GM23248 (cell line): ENCODE measurements around the gene CHM. TPM values are rescaled to one million over a fixed set of nuclear protein-coding genes. Genes with fewer than 3 reads are reported as not detected.

Experiments used
- DNase-seq: peaks from one replicate; pipeline ENCODE4 v3.0.0-alpha.2; 2015
- H2AFZ ChIP-seq: fragments of 200-600 bp; sonication (generic); 2 replicates; pipeline ENCODE4 v1.6.1; 2016; ENCODE audit warnings: antibody characterized with exemption
- H3F3A ChIP-seq: fragments of 200-600 bp; sonication (generic); 2 replicates; pipeline ENCODE4 v1.6.1; 2016; ENCODE audit warnings: mild to moderate bottlenecking, antibody characterized with exemption, mixed run types; ENCODE audit not compliant: insufficient read depth
- H3K27ac ChIP-seq: fragments of 200-600 bp; sonication (generic); 2 replicates; pipeline ENCODE4 v1.5.1; 2016; ENCODE audit warnings: mild to moderate bottlenecking
- H3K27me3 ChIP-seq: fragments of 200-600 bp; sonication (generic); replicated peaks from 2 replicates; pipeline ENCODE4 v1.6.1; 2016; ENCODE audit warnings: mild to moderate bottlenecking; ENCODE audit not compliant: insufficient read depth
- H3K36me3 ChIP-seq: fragments of 200-600 bp; sonication (generic); 2 replicates; pipeline ENCODE4 v1.6.1; 2016; ENCODE audit warnings: low read depth, mild to moderate bottlenecking
- H3K4me1 ChIP-seq: fragments of 200-600 bp; sonication (generic); 2 replicates; pipeline ENCODE4 v1.6.1; 2016; ENCODE audit warnings: mild to moderate bottlenecking; ENCODE audit not compliant: insufficient read depth
- H3K4me2 ChIP-seq: fragments of 200-600 bp; sonication (generic); one replicate; pipeline ENCODE4 v1.6.1; 2016; ENCODE audit warnings: mild to moderate bottlenecking; ENCODE audit not compliant: unreplicated experiment
- H3K4me3 ChIP-seq: fragments of 200-600 bp; sonication (generic); 2 replicates; pipeline ENCODE4 v1.5.1; 2016; ENCODE audit warnings: mild to moderate bottlenecking
- H3K79me2 ChIP-seq: fragments of 200-600 bp; sonication (generic); 2 replicates; pipeline ENCODE4 v1.6.1; 2016; ENCODE audit warnings: mild to moderate bottlenecking; ENCODE audit not compliant: insufficient read depth
- H3K9ac ChIP-seq: fragments of 200-600 bp; sonication (generic); 2 replicates; pipeline ENCODE4 v1.6.1; 2016; ENCODE audit warnings: mild to moderate bottlenecking
- H3K9me2 ChIP-seq: fragments of 200-600 bp; sonication (generic); 2 replicates; pipeline ENCODE4 v1.6.1; 2016; ENCODE audit warnings: mixed run types, mild to moderate bottlenecking, moderate library complexity; ENCODE audit not compliant: insufficient read depth
- H3K9me3 ChIP-seq: fragments of 200-600 bp; sonication (generic); one replicate; pipeline ENCODE4 v1.6.1; 2017; ENCODE audit warnings: low read depth
- H4K20me1 ChIP-seq: fragments of 200-600 bp; sonication (generic); 2 replicates; pipeline ENCODE4 v1.6.0; 2016; ENCODE audit not compliant: insufficient read depth
- EZH2 ChIP-seq: fragments of 200-600 bp; sonication (generic); IDR thresholded peaks from 2 replicates; pipeline ENCODE4 v1.6.1; 2018; ENCODE audit warnings: antibody characterized with exemption, mild to moderate bottlenecking; ENCODE audit not compliant: insufficient read depth, poor library complexity, severe bottlenecking
- EZH2phosphoT487 ChIP-seq: fragments of 200-600 bp; sonication (generic); IDR thresholded peaks from 2 replicates; pipeline ENCODE4 v1.6.1; 2018; ENCODE audit warnings: antibody characterized with exemption, moderate library complexity, mild to moderate bottlenecking, low read depth; ENCODE audit not compliant: insufficient read depth
- WGBS, 2 experiments: methylation state at CpG; one replicate each; pipeline ENCODE4 v1.1.6; 2015 to 2017; ENCODE audit warnings: low lambda C conversion rate in 2 of 2, low coverage in 1 of 2; ENCODE audit errors: missing lambda C conversion rate in 2 of 2; 5-methylcytosine and 5-hydroxymethylcytosine counted together
- in situ Hi-C: fragments of 300-500 bp; cut with MboI; formaldehyde crosslinking; loops from 2 replicates; pipeline ENCODE4 v1.15.0; 2020
- polyA plus RNA-seq: library from polyadenylated mRNA; unstranded; fragments of >200 nt; fragmentation: Nextera tagmentation; extraction: Ambion mirVana; gene quantifications from 2 replicates; pipeline ENCODE4 v1.2.1, GENCODE V29; 2016
- total RNA-seq: library from RNA; depleted of rRNA; stranded (reverse); fragments of >200 nt; shearing (Covaris generic); gene quantifications from 2 replicates; pipeline ENCODE4 v1.2.3, GENCODE V29; 2014

Gene CHM
- total and polyA plus RNA-seq, 2 experiments from 2014 or later, result 15.2 to 19.8 TPM

- no peak overlapping the region for H3K27ac ChIP-seq
- TF ChIP-seq EZH2phosphoT487 (no peak), EZH2 (no peak)
- H2AFZ ChIP-seq, result no peak overlapping the region
- no peaks in the 10 kb centered on the region for H3K9me2 ChIP-seq
- H3K9me3 ChIP-seq, result no peaks in the 10 kb centered on the region
- peaks cover 29% of the 10 kb centered on the region for H3K4me1 ChIP-seq
- peaks cover 4% of the 10 kb centered on the region for H4K20me1 ChIP-seq
- H3K9ac ChIP-seq, result no peak overlapping the region
- peak; percentile 30 for DNase-seq
- 13 to 35% methylated on average over 2 of the region's 2 CpGs for WGBS, 2 experiments
- peak overlapping the region; percentile 16 for H3K4me2 ChIP-seq
- peaks cover 47% of the 10 kb centered on the region for H3K79me2 ChIP-seq
- H3K27me3 ChIP-seq, result no peaks in the 10 kb centered on the region
- H3K36me3 ChIP-seq, result no peaks in the 10 kb centered on the region
- H3K4me3 ChIP-seq, result no peak overlapping the region
- H3F3A ChIP-seq, result peaks cover 23% of the 10 kb centered on the region
- in situ Hi-C loops, result no loop called here
Measured at GRCh38 chrX:85994228-85994627, 53.1 kb downstream of the CHM start.

GRCh38 chrX:85993539-85994197 lies 53.7 kb downstream of the CHM start:
- WGBS, 2 experiments, result 42 to 63% methylated on average over 2 of the region's 2 CpGs
- Histone ChIP-seq H3K4me2 (peak overlapping the region; percentile 16), H3F3A (peaks cover 23% of the 10 kb centered on the region), H3K9me2 (no peaks in the 10 kb centered on the region), H3K4me3 (no peak overlapping the region), H3K79me2 (peaks cover 47% of the 10 kb centered on the region), H3K36me3 (no peaks in the 10 kb centered on the region), H2AFZ (no peak overlapping the region), H4K20me1 (peaks cover 4% of the 10 kb centered on the region), H3K27ac (no peak overlapping the region), H3K9ac (no peak overlapping the region), H3K4me1 (peaks cover 29% of the 10 kb centered on the region), H3K27me3 (no peaks in the 10 kb centered on the region), H3K9me3 (no peaks in the 10 kb centered on the region)
- in situ Hi-C loops, result no loop called here
- TF ChIP-seq EZH2 (no peak), EZH2phosphoT487 (no peak)
- peak; percentile 52 for DNase-seq

- Histone ChIP-seq H3K27me3 (no peaks in the 10 kb centered on the region), H2AFZ (no peak overlapping the region), H3K9ac (no peak overlapping the region), H3K4me3 (no peak overlapping the region), H3K9me2 (no peaks in the 10 kb centered on the region), H3K4me1 (peaks cover 29% of the 10 kb centered on the region), H3K79me2 (peaks cover 50% of the 10 kb centered on the region), H3F3A (peaks cover 23% of the 10 kb centered on the region), H3K4me2 (peak overlapping the region; percentile 42), H3K36me3 (no peaks in the 10 kb centered on the region), H3K27ac (peak overlapping the region; percentile 66), H3K9me3 (no peaks in the 10 kb centered on the region), H4K20me1 (peaks cover 4% of the 10 kb centered on the region)
- DNase-seq, result peak; percentile 59
- in situ Hi-C loops, result no loop called here
- TF ChIP-seq EZH2 (no peak), EZH2phosphoT487 (no peak)
- 4 to 17% methylated on average over 3 of the region's 3 CpGs for WGBS, 2 experiments
Measured at GRCh38 chrX:85992811-85993229, 54.5 kb downstream of the CHM start.

GRCh38 chrX:85988353-85988752 lies 59.0 kb downstream of the CHM start:
- in situ Hi-C loops, result no loop called here
- Histone ChIP-seq H3K9ac (no peak overlapping the region), H3K4me3 (no peak overlapping the region), H2AFZ (no peak overlapping the region), H3K4me1 (peaks cover 17% of the 10 kb centered on the region), H3K9me3 (no peaks in the 10 kb centered on the region), H3K79me2 (peaks cover 64% of the 10 kb centered on the region), H3K4me2 (no peak overlapping the region), H3K36me3 (no peaks in the 10 kb centered on the region), H3F3A (peaks cover 13% of the 10 kb centered on the region), H3K27me3 (no peaks in the 10 kb centered on the region), H4K20me1 (no peaks in the 10 kb centered on the region; the same call in 1 of the 2 replicates), H3K9me2 (no peaks in the 10 kb centered on the region), H3K27ac (no peak overlapping the region)
- TF ChIP-seq EZH2phosphoT487 (no peak), EZH2 (no peak)
- 92% methylated on average over 3 of the region's 3 CpGs for WGBS, 2 experiments
- DNase-seq, result no peak

- no peak overlapping the region for H3K9ac ChIP-seq
- no peak overlapping the region for H2AFZ ChIP-seq
- no peak for TF ChIP-seq EZH2
- no peak for TF ChIP-seq EZH2phosphoT487
- no peak for DNase-seq
- no peak overlapping the region for H3K4me3 ChIP-seq
- H3K9me2 ChIP-seq, result no peaks in the 10 kb centered on the region
- H3K4me2 ChIP-seq, result no peak overlapping the region
- H3K79me2 ChIP-seq, result peaks cover 25% of the 10 kb centered on the region; the same call in 1 of the 2 replicates
- H3K9me3 ChIP-seq, result no peaks in the 10 kb centered on the region
- H3K4me1 ChIP-seq, result no peaks in the 10 kb centered on the region
- 100% methylated on average over 1 of the region's 1 CpG for WGBS, 2 experiments
- H3K36me3 ChIP-seq, result no peaks in the 10 kb centered on the region
- no peaks in the 10 kb centered on the region for H4K20me1 ChIP-seq
- H3F3A ChIP-seq, result no peaks in the 10 kb centered on the region
- H3K27ac ChIP-seq, result no peak overlapping the region
- no peaks in the 10 kb centered on the region for H3K27me3 ChIP-seq
- in situ Hi-C loops, result no loop called here
Measured at GRCh38 chrX:85980286-85980685, 67.1 kb downstream of the CHM start.
